PC-9 (cell line): Measurements from ENCODE around the gene GRIN2A. TPM values are rescaled to one million over a fixed set of nuclear protein-coding genes. Genes with fewer than 3 reads are reported as not detected.

Experiments
- BruUV-seq: library from RNA; stranded (reverse); fragments of 400-500 nt; replicated peaks from 2 replicates; lab custom pipeline; 2021; lab: Mats Ljungman, UMichigan
- CTCF ChIA-PET: fragments of 300-600 bp; sonication (Branson Sonifier 250); formaldehyde crosslinking; loops from one replicate; lab custom pipeline; 2022; ENCODE audit warnings: antibody characterized with exemption; lab: Charles Lee
- POLR2A ChIA-PET: fragments of 300-600 bp; sonication (Branson Sonifier 250); formaldehyde crosslinking; loops from one replicate; lab custom pipeline; 2022; ENCODE audit warnings: antibody characterized with exemption; ENCODE audit not compliant: unreplicated experiment; lab: Charles Lee
- DNase-seq, 2 experiments: peaks; one replicate each; pipeline versions ENCODE4 v3.0.0 to v3.0.0-alpha.2; 2015 to 2022; ENCODE audit warnings: mixed read lengths in 1 of 2
- H2AFZ ChIP-seq: fragments of 200-600 bp; sonication (generic); 2 replicates; pipeline ENCODE4 v1.8.1; 2017; ENCODE audit warnings: antibody characterized with exemption
- H3F3A ChIP-seq: fragments of 200-600 bp; sonication (generic); 2 replicates; pipeline ENCODE4 v1.8.1; 2017; ENCODE audit warnings: antibody characterized with exemption, mild to moderate bottlenecking, low read depth; ENCODE audit not compliant: insufficient read depth
- H3K27ac ChIP-seq: fragments of 200-600 bp; sonication (generic); 2 replicates; pipeline ENCODE4 v1.6.1; 2016; ENCODE audit warnings: mixed run types
- H3K27me3 ChIP-seq: fragments of 200-600 bp; sonication (generic); 2 replicates; pipeline ENCODE4 v1.6.1; 2016; ENCODE audit warnings: low read depth, mixed run types; ENCODE audit not compliant: insufficient read depth
- H3K36me3 ChIP-seq: fragments of 200-600 bp; sonication (generic); 2 replicates; pipeline ENCODE4 v1.6.1; 2016; ENCODE audit warnings: low read depth, mixed run types
- H3K4me1 ChIP-seq: fragments of 200-600 bp; sonication (generic); replicated peaks from 2 replicates; pipeline ENCODE4 v1.6.1; 2016; ENCODE audit warnings: mixed run types; ENCODE audit not compliant: insufficient read depth
- H3K4me2 ChIP-seq: fragments of 200-600 bp; sonication (generic); 2 replicates; pipeline ENCODE4 v1.6.1; 2017; ENCODE audit warnings: mixed run types
- H3K4me3 ChIP-seq: fragments of 200-600 bp; sonication (generic); 2 replicates; pipeline ENCODE4 v1.6.1; 2016; ENCODE audit warnings: mixed run types
- H3K79me2 ChIP-seq: fragments of 200-600 bp; sonication (generic); 2 replicates; pipeline ENCODE4 v1.6.1; 2017; ENCODE audit warnings: low read depth, mixed run types
- H3K9me2 ChIP-seq: fragments of 200-600 bp; sonication (generic); 2 replicates; pipeline ENCODE4 v1.8.1; 2017; ENCODE audit warnings: mild to moderate bottlenecking; ENCODE audit not compliant: insufficient read depth
- H3K9me3 ChIP-seq: fragments of 200-600 bp; sonication (generic); 2 replicates; pipeline ENCODE4 v1.8.1; 2016; ENCODE audit warnings: low read depth; ENCODE audit not compliant: insufficient read depth
- H4K20me1 ChIP-seq: fragments of 200-600 bp; sonication (generic); 2 replicates; pipeline ENCODE4 v1.8.1; 2017; ENCODE audit not compliant: insufficient read depth
- CTCF ChIP-seq: fragments of 200-600 bp; sonication (generic); conservative IDR thresholded peaks from 2 replicates; pipeline ENCODE4 v1.6.1; 2017; ENCODE audit warnings: mixed run types, antibody characterized with exemption, mild to moderate bottlenecking, moderate library complexity
- EZH2 ChIP-seq: fragments of 200-600 bp; sonication (generic); IDR thresholded peaks from 2 replicates; pipeline ENCODE4 v1.8.0; 2017; ENCODE audit warnings: antibody characterized with exemption, low read depth
- intact Hi-C: fragments of 100-400 bp; cut with micrococcal nuclease; formaldehyde crosslinking; loops from one replicate; pipeline ENCODE4 v1.10.0; 2022; ENCODE audit not compliant: unreplicated experiment
- total RNA-seq: library from RNA; stranded (reverse); gene quantifications from 2 replicates; pipeline ENCODE4 v1.2.3, GENCODE V29; 2021

Gene GRIN2A
- total RNA-seq, 1 experiment from 2014 or later: not detected

DNA sequence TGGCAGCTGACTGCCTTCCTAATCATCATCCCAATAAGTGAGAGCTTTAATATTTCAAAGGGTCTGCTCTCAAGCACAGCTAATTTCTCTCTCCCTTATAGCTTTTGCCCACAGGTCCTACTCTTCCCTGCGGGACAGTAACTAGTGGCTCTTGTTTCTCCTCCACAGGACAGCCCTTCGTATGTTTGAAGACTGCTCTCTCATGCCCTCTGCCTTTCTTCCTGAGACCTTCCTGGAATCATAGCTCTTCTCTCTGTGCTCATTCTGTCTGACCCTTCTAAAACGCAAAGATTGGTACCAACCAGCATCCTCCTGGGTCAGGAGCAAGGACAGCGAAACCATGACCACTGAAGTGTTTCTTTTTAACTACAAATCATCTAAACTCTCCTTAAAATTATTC, 168.9 kb downstream of the GRIN2A start:
- no peak overlapping the region for H3K4me3 ChIP-seq
- H3K9me3 ChIP-seq: no peaks in the 10 kb centered on the region
- H3K36me3 ChIP-seq: no peaks in the 10 kb centered on the region
- no peaks in the 10 kb centered on the region for H3K9me2 ChIP-seq
- peaks cover 28% of the 10 kb centered on the region for H3K27me3 ChIP-seq
- no peak for DNase-seq
- no peak overlapping the region for H2AFZ ChIP-seq
- no peaks in the 10 kb centered on the region for H3F3A ChIP-seq
- no peak for TF ChIP-seq CTCF
- TF ChIP-seq EZH2: no peak
- no peak overlapping the region for H3K27ac ChIP-seq
- H3K79me2 ChIP-seq: no peaks in the 10 kb centered on the region
- no TSS peak for BruUV-seq
- no peaks in the 10 kb centered on the region for H3K4me1 ChIP-seq
- intact Hi-C loops: no loop called here
- no peak overlapping the region for H3K4me2 ChIP-seq
- CTCF ChIA-PET: no interaction called here
- no peaks in the 10 kb centered on the region for H4K20me1 ChIP-seq
- POLR2A ChIA-PET: interaction anchor here (0.6 kb wide), 1 partner anchor 1487 kb away, joined by 4 read pairs; no protein-coding TSS in a partner anchor

DNA sequence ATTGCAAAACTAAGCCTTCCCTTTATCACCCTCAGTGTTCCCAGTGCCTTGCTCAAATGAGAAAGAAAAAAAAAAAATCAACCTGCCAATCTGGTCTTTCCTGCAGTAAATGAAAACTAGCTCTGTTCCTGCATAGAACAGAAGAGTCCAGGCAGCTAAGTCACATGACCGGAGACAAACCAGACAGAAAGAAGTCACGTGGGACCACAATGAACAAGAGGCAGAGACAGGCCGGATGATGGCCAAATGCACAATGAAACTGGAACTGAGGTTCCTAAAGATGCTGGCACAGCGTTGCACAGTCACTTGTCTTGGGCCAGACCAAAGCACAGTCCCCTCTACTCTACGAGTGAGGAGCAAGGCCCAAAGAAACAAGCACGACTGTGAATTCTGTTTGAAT, 172.5 kb downstream of the GRIN2A start:
- DNase-seq: no peak
- Histone ChIP-seq H4K20me1 (no peaks in the 10 kb centered on the region), H3K9me3 (no peaks in the 10 kb centered on the region), H3K4me1 (no peaks in the 10 kb centered on the region), H3K27ac (no peak overlapping the region), H3K36me3 (no peaks in the 10 kb centered on the region), H3K79me2 (no peaks in the 10 kb centered on the region), H3F3A (no peaks in the 10 kb centered on the region), H2AFZ (no peak overlapping the region), H3K4me3 (no peak overlapping the region), H3K27me3 (peaks cover 13% of the 10 kb centered on the region), H3K9me2 (no peaks in the 10 kb centered on the region), H3K4me2 (no peak overlapping the region)
- intact Hi-C loops: no loop called here
- POLR2A ChIA-PET: no interaction called here
- no peak for TF ChIP-seq EZH2
- no TSS peak for BruUV-seq
- CTCF ChIA-PET: no interaction called here

GRCh38 chr16:10003486-10003885, 178.7 kb downstream of the GRIN2A start:
- intact Hi-C loops: no loop called here
- no peaks in the 10 kb centered on the region for H3K4me1 ChIP-seq
- 0 out of 2 replicates have a peak, but pooled peaks cover 14% of the 10 kb centered on the region for H3K27me3 ChIP-seq
- H3K36me3 ChIP-seq: no peaks in the 10 kb centered on the region
- ChIA-PET CTCF (interaction anchor here (0.5 kb wide), 1 partner anchor 360 kb away, joined by 3 read pairs; no protein-coding TSS in a partner anchor), POLR2A (no interaction called here)
- no peak for DNase-seq
- H3K4me3 ChIP-seq: no peak overlapping the region
- H3K4me2 ChIP-seq: no peak overlapping the region
- no peak overlapping the region for H2AFZ ChIP-seq
- H4K20me1 ChIP-seq: no peaks in the 10 kb centered on the region; the same call in 1 of the 2 replicates
- BruUV-seq: no TSS peak
- no peaks in the 10 kb centered on the region for H3K9me3 ChIP-seq
- H3K9me2 ChIP-seq: no peaks in the 10 kb centered on the region
- no peak overlapping the region for H3K27ac ChIP-seq
- TF ChIP-seq CTCF (no peak), EZH2 (no peak)
- H3K79me2 ChIP-seq: no peaks in the 10 kb centered on the region
- no peaks in the 10 kb centered on the region for H3F3A ChIP-seq
